HG03025 (cell line): ENCODE results near the gene PHLDB2.

Experiments used
- ATAC-seq: cut with Tn5 transposase; IDR thresholded peaks from one replicate; pipeline ENCODE4 v1.9.1; 2021; ENCODE audit warnings: mild to moderate bottlenecking, moderate library complexity; ENCODE audit not compliant: unreplicated experiment, low FRiP score

PHLDB2 gene

GRCh38 chr3:112011376-112011940 is 152.4 kb downstream of the PHLDB2 start:
- no peak for ATAC-seq

- no peak for ATAC-seq
Measured at GRCh38 chr3:112012205-112012992, 153.3 kb downstream of the PHLDB2 start.

DNA sequence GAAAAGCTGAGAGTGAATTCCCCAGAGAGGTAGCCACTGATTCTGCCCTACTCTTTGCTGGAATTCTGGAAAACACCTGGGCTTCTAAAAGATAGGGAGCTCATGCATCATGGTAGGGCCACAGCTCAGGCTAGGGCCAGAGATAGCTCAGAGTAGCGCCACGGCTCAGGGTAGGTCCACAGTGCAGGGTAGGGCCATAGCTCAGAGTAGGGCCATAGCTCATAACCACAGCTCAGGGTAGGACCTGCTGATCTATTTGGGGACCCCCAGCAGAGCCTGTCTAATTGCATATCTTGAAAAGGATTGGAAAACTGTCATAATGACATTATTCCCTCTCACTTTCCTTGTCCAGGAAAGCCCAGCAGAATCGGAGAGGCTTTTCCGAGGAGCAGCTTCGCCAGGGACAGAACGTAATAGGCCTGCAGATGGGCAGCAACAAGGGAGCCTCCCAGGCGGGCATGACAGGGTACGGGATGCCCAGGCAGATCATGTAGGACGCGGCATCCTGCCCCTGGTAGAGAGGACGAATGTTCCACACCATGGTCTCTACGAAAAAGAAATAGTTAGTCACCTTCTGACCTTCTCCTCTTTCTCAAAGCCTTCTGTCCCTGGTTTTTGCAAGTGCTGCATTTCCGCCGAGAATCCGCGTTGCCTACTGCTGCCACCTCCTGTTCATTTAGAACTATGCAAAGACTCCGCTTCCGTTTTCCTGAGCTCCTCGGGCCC is 154.2 kb downstream of the PHLDB2 start:
- ATAC-seq = peak; percentile 83

GRCh38 chr3:112013784-112014143 is 154.7 kb downstream of the PHLDB2 start:
- ATAC-seq = no peak

GRCh38 chr3:112017091-112017490 is 158.0 kb downstream of the PHLDB2 start:
- ATAC-seq = no peak

DNA sequence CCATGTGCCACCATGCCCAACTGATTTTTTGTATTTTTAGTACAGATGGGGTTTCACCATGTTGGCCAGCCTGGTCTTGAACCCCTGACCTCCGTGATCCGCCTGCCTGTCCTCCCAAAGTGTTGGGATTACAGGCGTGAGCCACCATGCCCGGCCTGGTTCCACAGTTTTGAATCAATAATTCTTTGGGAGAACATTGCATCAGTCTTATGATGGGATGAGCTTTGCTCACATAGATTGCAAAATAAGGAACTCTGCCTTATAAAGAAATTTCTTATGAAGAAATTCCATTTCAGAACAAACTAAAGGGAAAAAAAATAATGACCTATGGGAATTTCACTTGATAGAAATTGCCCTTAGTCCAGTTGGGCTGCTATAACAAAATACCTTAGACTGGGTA is 159.6 kb downstream of the PHLDB2 start:
- ATAC-seq = no peak

GRCh38 chr3:112019716-112020115 is 160.7 kb downstream of the PHLDB2 start:
- no peak for ATAC-seq

DNA sequence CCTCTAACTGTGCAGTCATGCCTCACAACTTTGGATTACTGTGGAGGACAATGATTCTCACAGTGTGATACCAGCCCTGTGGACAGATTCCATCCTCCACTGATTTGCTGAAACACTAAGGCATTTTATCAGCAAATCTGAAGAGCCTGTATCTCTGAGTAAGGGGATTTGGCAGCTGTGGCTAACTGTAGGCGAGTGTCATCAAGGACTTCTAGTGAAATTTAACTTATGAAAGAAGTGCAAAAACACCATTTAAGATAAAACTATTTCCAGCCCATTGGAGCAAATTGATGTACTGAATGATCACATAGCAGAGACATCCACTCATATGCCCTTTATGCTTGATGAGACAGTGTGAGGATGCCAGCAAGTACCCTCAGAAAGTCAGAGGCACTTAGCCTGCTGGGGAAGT is 161.6 kb downstream of the PHLDB2 start:
- no peak for ATAC-seq
